GM18870 (cell line): ENCODE measurements around the gene ARHGAP21.
A peak's percentile ranks its signal among the peaks of the same experiment; 100 is the strongest.
"Not testable (repeated sequence)": the region's sequence is repeated elsewhere in the genome, so short reads cannot be mapped to it uniquely, and the experiment has no call there.

Experiments used
- ATAC-seq: cut with Tn5 transposase; IDR thresholded peaks from one replicate; pipeline ENCODE4 v1.9.1; 2021; ENCODE audit warnings: moderate library complexity; ENCODE audit not compliant: unreplicated experiment

The ARHGAP21 gene

DNA sequence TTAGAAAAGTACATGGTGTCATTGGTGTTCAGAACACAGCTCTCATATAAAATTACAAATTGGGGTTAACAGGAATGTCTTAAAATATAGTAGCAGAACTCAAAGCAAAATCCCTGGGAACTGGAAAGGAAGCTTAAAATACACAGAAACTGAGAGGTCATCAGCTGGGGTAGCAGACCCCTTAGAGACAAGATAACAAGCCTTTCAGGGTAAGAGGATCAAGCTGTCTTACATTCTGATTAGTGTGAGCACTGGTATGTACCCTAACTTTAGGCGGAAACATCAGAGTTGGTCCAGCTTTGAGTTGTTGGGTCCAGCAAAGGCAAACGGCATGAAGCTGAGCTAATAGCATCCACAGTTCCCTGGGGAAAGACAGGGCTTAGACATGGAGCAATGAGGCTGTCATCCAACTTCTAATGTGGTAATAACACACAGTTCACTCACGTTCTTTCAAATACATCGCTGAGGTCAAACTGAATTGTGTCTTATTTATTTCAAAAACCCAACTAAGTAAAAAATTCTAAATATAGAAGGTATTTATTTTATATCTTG lies 32.6 kb downstream of the ARHGAP21 start:
- ATAC-seq: no peak

DNA sequence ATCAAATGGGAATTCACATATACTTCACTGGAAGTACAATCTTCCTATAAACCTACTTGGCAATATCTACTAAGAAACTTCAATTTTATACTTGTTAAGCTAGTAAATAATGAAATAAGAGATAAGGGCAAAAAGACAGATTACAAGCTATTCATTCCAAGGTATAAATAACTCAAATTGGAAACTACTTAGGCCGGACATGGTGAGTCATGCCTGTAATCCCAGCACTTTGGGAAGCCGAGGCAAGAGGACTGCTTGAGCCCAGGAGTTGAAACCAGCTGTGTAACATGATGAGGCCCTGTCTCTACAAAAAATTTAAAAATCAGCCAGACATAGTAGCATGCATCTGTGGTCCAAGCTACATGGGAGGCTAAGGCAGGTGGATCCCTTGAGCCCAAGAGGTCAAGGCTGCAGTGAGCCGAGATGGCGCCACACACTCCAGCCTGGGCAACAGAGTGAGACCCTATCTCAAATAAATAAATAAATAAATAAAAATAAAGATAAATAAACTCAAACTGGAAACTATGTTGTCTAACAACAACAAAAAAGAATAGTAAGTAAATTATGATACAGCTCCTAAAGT lies 37.6 kb downstream of the ARHGAP21 start:
- ATAC-seq: no peak

DNA sequence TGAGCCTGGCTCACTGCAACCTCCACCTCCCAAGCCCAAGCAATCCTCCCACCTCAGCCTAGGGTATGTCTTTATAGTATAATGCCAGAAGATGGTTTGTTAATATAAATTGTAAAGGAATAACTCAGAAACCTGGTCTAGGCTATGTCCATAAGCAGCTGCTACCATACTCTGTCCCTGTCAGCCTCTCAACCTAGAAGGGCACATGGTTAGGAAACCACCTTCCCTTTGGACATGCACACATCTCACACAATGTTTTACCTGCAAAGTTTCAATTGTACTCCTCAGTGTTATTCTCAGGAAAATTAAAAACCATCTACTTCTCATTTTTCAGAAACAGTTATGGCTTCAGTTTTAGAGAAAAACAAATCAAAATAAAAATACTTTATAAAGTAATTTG lies 40.1 kb downstream of the ARHGAP21 start:
- ATAC-seq: no peak

DNA sequence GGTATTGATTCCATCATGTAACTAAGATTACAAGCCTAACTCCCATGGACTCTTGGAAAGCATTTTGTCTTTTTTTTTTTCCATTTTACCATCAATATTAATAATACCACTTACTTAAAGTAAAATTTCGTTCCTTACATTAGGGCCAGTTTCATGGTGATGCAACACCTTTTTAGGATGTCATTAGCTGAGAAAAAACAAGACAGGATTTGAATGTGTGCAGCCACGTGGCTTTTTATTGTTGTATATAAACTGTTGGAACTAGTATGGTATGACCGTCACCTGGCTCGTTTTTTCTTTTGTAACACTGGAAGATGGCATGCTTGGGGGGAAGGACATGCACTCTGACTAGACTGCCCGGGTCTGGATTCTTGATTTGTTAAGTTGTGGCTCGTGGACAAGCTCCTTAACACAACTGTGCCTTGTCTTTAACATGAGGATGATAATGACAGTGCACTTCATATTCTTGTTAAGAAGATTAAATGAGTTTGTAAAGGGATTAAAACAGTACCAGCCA lies 42.1 kb downstream of the ARHGAP21 start:
- ATAC-seq: no peak

DNA sequence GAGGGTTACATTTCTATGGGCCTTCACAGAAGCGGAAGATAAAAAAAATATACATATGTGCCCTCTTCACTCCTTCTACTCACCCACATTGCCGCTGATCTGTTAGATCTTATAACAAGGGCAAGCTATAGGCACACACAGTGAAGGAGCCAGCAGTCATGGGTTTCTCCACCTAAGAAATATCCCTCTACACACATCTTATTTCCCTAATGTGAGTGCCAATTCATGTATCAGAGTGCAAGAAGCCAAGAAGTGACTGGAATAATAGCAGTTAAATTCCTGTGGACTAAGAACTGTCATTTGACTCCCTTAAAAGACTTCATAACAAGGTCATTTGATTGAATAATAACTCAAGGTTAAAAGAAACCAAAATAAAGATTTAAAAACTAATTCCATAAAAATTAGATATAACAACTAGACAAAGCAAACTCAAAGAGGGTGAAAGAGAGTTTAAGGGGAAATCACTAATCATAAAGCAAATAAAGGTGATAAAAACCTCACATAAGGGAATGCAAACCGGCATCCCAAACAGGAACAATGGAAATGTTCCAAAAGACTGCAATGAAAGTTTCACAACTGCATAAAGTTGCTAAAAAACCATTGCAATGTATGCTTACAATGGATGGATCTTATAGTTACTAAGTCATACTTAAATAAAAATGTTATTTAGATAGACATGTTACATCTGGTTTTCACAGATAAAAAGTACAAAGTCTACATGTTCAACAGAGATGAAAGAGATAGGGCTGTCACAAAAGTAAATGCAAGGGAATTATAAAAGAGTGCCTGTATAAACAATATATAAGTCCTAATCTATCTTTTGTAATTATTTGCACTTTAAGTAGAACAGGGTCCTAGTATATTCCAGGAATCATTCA lies 42.8 kb downstream of the ARHGAP21 start:
- no peak for ATAC-seq

DNA sequence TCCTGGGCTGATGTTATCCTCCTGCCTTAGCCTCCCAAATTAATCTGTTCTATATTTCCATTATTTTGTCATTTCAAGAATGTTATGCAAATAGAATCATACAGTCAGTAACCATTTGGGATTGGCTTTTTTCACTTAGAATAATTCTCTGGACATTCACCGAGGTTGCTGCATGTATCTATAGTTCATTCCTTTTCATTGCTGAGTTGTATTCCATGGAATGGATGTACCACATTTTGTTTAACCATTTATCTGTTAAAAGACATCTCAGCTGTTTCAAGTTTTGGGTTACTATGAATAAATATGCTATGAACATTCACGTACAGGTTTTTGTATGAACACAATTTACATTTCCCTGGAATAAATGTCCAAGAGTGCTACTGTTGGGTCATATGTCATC lies 44.9 kb downstream of the ARHGAP21 start:
- no peak for ATAC-seq

DNA sequence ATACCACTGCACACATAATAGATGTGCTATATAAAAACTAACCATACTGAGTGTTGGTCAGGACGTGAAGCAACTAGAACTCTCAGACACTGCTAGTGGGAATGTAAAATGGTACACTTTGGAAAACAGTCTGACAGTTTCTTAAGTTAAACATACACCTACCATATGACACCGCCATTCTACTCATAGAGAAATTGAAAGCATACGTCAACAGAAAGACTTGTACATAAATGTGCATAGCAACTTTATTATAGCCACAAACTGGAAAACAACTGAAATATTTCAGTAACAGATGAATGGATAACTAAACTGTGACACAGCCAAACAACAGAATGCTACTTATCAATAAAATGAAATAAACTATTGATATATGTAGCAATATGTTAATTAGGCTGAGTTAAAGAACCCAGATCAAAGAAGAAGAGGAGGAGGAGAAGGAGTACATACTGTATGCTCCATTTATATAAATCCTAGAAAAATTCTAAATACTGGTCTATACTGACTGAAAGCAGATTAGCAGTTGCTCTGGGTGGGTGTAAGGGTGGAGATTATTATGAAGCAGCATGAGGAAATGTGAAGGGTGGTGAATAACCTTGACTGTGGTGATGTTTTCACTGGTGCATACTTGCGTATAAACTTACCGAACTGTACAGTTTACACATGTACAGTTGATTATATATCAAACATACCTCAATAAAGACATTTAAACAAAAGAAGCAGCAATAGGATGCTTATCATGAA lies 48.6 kb downstream of the ARHGAP21 start:
- peak; percentile 47 for ATAC-seq

DNA sequence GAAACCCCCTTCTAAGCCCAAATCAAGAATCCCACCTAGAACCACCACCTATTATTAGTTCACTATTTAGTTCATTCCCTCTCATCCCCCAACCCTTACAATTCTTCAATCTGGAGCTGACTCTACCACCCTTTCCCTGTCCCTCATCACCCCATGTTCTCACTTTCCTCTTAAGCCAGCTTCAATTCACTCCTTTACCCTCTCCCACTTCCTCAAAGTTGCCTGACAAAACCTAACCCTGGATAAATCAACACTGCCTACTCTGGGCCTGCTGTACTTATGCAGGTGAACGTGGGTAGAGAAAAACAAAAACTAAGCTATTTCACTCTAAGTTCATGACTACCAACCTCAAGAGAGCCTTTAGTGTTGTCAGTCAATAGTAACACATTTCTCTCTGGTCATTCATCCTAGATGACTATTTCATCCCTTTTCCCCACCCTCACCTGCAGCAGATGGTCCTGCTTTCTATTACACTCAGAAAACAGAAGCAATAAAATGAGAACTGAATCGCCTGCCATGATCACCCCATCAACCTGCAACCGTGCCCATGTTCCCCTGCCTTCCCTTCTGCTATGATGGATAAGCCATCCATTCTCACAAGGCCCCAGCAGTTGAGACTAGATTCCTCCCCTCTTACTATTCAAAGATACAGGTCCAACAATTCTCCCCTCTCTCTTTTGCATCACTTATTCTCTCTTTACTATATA lies 52.6 kb downstream of the ARHGAP21 start:
- ATAC-seq: no peak

DNA sequence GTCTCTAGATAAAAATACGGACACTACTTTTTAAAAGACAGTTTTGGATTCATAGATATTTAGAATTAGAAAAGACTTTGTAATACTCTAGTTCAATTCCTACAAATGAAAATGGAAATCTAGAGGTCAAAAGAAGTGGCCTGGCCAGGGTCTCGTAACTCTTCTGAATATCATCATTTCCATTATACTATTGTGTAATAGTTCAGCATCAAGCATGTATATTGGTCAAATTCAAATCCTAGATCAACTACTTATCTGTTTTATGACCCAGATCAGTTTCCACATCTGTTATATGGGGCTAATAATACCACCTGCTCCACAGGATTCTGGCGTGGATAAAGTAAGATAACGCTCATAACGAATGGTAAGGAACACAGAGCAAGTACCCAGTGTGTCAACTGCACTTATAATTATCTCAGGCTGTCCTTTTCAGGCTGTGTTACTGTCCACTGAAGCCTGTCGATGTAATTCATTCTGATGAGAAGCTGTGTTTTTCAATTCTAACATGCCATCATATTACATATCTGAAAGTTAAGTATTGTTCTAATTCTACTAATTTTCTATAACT lies 54.3 kb downstream of the ARHGAP21 start:
- ATAC-seq: no peak

DNA sequence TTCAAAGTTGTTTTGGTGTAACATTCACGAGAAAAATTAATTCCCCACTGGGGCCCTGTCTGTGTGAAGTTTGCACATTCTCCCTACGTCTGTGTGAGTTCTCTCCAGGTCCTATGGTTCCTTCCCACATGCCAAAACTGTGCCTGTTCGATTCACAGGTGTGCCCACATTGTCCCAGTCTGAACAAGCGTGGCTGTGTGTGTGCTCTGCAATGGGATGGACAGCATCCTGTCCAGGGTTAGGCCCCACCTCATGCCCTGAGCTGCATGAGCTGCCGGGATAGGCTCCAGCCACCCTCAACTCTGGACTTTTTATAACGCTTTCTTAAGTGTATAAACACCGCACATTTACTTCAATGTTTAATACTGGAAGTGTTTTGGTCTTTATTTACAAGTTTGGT lies 55.4 kb downstream of the ARHGAP21 start:
- ATAC-seq: no peak

DNA sequence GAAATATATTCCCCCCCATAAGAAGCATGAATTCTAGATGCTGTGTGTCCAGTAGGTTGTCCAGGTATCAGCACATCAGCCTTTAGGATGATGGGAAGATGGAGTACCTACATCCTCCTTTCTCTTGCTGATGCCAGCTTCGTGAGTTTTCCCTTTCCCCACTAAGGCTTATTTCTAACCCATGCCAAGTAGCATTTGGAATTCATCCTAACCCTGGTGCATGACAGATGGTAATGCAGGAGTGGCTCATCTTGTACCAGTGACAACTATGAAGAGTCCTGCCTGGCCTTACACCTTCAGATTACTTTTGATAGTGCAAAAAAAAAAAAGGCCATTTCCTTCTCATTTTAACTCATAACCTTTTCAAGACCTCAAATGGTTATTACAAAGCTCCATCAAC lies 58.7 kb downstream of the ARHGAP21 start:
- no peak for ATAC-seq

DNA sequence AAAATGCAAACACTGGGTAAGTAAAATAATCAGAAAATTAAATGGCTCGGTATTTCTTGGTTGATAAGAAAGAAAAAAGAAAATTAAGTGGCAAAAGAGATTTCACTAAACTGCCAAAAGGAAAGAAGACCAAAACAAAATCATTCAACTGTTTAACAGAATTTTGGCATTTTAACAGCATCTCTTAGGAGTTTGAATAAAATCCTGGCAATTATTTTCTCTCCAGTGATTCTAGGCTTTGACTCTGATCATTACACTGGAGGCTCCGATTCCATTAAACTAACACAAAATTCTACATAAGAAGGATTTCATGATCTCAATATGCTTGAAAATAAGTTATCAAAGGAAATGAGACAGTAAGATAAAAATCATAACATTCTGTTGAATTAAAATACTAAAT lies 62.3 kb downstream of the ARHGAP21 start:
- no peak for ATAC-seq

DNA sequence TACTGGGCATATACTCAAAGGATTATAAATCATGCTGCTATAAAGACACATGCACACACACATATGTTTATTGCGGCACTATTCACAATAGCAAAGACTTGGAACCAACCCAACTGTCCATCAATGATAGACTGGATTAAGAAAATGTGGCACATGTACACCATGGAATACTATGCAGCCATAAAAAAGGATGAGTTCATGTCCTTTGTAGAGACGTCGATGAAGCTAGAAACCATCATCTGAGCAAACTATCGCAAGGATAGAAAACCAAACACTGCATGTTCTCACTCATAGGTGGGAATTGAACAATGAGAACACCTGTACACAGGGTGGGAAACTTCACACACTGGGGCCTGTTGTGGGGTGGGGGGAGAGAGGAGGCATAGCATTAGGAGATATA lies 65.4 kb downstream of the ARHGAP21 start:
- ATAC-seq: not testable (repeated sequence)

DNA sequence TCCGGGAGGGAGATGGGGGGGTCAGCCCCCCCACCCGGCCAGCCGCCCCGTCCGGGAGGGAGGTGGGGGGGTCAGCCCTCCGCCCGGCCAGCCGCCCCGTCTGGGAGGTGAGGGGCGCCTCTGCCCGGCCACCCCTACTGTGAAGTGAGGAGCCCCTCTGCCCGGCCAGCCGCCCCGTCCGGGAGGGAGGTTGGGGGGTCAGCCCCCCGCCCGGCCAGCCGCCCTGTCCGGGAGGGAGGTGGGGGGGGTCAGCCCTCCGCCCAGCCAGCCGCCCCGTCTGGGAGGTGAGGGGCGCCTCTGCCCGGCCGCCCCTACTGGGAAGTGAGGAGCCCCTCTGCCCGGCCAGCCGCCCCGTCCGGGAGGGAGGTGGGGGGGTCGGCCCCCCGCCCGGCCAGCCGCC lies 67.4 kb downstream of the ARHGAP21 start:
- not testable (repeated sequence) for ATAC-seq

DNA sequence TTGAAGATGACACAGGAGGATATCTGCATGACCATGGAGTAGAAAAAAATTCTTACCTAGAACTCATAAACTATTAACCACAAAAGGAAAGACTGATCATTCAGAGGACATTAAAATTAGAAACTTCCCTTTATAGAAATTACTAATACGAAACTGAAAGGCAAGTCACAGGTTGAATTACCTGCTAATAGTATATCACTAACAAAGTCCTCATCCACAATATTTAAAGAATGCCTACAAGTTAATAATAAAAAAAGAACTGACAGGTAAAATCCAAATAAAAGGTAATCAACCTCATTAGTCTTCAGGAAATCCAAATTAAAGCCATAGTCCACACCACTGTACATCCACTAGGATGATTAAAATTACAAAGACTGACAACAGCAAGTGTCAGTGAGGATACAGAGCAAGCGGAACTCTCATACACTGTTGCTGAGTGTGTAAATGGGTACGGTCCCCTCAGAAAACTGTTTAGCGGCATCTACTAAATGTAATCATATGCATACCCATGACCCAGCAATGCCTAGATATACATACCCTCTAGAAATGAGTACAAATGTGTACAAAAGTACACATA lies 71.2 kb downstream of the ARHGAP21 start:
- ATAC-seq: peak; percentile 95

DNA sequence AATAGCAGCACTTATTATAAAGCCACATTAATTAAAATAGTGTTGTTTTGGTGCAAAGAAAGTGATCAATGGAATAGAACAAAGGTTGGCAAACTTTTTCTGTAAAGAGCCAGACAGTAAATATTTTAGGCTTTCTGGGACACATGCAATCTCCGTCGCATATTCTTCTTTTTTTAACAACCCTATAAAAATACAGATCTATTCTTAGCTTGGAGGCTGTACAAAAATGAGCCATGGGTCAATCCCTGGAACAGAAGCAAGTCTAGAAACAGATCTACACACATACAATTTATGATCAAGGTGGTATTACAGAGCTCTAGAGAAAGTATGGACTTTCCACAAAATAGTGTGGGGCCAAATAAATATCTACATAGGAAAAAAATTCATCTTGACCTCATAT lies 71.8 kb downstream of the ARHGAP21 start:
- ATAC-seq: no peak

DNA sequence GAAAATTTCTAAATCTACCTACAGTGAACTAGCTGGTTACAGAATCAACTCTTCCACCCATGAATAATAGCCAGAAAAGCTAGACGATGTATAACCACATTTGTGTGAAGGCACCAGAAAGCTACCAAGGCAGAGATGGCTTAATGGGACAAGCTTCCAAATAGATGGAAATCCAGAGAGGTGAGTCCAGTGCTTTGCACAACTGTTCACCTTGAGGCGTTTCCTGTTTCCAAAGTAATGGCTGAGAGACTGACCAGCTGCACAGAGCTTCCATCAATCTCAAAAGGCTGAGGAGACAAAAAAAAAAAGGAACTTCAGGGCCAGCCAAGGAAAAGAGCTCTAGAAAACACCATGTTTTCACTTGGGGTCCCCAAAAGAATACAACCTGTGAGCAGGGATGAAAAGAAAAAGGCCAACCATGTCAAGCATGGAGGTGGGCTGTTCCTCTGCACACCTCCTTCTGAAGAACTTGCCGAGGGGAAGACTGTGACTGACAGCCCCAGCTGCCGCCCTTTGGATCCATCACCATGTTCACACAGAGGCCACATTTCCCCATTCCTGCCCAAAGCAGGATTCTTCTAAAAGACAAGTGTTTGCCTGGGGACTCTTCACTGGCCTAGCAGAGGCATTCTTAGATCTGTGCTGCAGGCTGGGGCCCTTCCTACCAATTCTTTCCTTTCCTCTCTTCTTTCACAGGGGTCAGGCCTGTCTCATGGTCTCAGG lies 72.9 kb downstream of the ARHGAP21 start:
- ATAC-seq: no peak

DNA sequence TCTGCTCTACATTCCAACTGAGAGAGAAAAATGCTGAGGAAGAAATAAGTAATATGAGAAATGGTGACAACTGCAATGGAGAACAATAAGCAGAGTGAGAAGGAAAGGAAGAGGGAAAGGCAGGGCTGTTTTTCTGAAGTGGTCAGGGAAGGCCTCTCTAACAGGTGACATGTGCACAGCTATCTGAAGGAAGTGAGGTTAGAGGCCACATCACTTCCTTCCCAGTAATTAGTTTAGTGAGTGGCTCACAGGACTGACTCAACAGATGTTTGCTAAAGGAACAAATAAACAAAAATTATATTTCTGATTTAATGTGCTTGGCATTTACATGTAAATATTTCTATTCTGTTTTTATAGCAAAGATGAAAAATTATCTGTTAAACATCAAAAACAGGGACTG lies 77.9 kb downstream of the ARHGAP21 start:
- no peak for ATAC-seq

DNA sequence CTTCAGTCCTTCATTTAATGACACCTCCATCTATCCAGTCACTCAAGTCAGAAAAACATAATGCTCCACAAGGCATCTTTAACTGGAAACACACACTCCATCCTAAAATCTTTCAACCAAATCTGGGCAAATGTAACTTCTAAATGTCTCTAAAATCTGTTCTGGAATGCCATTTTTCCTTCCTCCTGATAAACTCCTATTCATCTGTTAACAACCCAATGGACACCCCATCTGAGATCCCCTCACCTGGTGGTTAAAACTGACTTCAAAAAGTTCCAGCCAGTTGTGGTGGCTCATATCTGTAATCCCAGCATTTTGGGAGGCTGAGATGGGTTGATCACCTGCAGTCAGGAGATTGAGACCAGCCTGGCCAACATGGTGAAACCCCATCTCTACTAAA lies 78.7 kb downstream of the ARHGAP21 start:
- no peak for ATAC-seq
